ENCODE results near the gene SLC35D1.

Gene SLC35D1

GRCh38 chr1:66951513-66951912 is 102.4 kb downstream of the SLC35D1 start:
- no peak overlapping the region for H3K9ac ChIP-seq
- H3K4me1 ChIP-seq (ENCODE audit: low read depth, poor library complexity, severe bottlenecking), result peaks cover 5% of the 10 kb centered on the region
- TF ChIP-seq CTCF (conservative IDR thresholded peaks at IDR 0.05; ENCODE audit: low read depth, low read length), result no peak
- H3K79me2 ChIP-seq (ENCODE audit: insufficient read depth, low read depth), result peaks cover 75% of the 10 kb centered on the region
- H3K27me3 ChIP-seq (ENCODE audit: insufficient read depth, low read depth), result no peaks in the 10 kb centered on the region
- no peak overlapping the region for H3K4me2 ChIP-seq
- no peak overlapping the region for H3K27ac ChIP-seq
- H4K20me1 ChIP-seq (ENCODE audit: insufficient read depth), result no peaks in the 10 kb centered on the region
- H3K36me3 ChIP-seq (ENCODE audit: insufficient read depth), result peaks cover 10% of the 10 kb centered on the region; the same call in 1 of the 2 replicates
- no peak overlapping the region for H3K4me3 ChIP-seq (IDR thresholded peaks at IDR 0.05; ENCODE audit: insufficient read depth, low read depth, low read length)
- no peak overlapping the region for H2AFZ ChIP-seq (ENCODE audit: low read depth)
